HG03378 (cell line): ENCODE results near the gene ZNF428.
"Not testable (repeated sequence)": the region's sequence is repeated elsewhere in the genome, so short reads cannot be mapped to it uniquely, and the experiment has no call there.

Experiments used
- ATAC-seq: cut with Tn5 transposase; IDR thresholded peaks from one replicate; pipeline ENCODE4 v1.9.1; 2021; ENCODE audit warnings: mild to moderate bottlenecking, moderate library complexity; ENCODE audit not compliant: unreplicated experiment

ZNF428 gene

DNA sequence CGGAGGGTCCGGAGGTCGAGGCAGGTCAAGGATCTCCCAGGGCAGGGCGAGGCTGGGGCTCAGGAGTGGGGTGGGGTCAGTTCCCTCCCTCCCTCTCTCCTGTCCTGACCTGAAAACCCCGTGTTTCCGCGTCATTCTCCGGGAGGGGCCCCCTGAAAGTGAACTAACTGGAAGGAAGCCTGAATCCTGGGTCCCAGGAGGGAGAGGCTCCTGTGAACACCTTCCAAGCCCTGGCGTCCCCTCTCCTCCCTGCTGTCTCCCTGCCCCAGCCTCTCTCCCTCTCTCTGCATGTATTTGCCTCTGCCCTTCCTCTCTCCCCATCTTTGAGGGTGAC lies 21.0 kb upstream of the ZNF428 start:
- ATAC-seq = no peak

DNA sequence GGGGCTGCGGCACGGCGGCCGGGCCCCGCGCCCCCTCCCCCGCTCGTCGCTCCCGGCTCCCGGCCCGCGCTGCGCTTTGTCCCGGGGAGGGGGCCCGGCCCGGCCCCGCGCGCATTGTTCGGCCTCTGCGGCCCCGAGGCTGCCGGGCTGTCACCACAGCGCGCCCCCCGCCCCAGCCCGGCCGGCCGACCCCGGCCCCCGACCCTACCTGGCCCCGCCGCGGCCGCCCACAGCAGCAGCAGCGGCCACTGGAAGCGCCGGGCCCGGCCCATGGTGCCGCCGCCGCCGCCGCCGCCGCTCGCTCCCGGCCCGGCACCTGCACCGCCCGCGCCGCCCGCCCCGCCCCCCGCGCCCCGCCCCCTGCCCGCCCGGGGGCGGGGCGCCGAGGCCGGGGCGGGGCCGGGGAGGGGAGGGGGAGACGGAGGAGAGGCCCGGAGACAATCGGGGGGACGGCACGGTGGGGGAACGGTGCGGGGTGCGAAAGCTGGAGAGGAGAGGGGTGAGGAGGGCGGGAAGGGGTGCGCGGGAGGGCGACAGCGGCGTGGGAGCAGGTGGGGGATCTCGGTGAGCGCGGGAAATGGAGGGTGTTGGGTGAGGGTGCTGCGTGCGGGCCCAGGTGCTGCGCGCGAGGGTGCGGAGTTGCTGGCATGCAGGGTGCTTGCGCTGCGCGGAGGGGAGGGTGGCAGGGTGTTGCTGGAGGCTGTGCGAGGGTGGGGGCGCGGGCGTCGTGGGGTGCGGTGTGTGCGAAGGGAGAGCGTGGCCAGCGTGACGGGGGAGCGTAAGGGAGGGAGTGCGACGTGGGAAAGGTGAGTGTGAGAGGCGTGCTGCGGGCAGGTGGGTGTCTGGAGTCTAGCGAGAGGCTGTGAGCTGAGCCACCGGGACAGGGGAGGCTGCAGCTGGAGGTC lies 20.3 kb upstream of the ZNF428 start, which contains the start of gene CADM4:
Gene CADM4 (minus strand): TSS at position 332 of the 905 bp plus-strand sequence. CDS start 60 bp downstream, at position 272.
- no peak for ATAC-seq

GRCh38 chr19:43638995-43639518 lies 19.6 kb upstream of the ZNF428 start:
- ATAC-seq = no peak

GRCh38 chr19:43638214-43638994 lies 19.0 kb upstream of the ZNF428 start:
- ATAC-seq = no peak

DNA sequence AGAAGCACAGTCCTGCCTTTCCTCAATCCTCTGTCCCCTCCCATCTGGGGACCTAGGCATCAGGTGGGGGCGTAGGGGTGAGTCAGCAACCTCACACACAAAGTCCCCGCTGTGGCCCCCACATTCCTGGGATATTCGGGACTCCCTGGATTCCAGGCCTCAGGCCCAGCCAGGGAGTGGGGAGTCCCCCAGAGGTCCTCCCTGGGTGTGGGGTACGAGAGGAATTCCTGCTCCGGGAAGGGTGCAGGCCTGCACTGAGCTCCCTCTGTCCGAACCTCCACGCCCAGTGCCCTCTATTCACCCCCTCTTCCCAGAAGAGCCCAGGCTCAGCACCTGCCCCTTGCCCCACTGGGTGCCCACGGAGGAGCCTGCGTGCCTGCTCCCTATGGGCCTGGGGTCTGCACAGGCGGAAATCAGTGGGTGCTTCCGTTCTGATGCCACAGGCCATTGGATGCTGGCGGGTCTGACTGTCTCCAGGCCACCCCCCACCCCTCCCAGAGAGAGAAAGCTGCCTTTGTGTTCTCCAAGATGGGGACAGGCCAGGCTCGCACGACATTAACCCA lies 16.8 kb upstream of the ZNF428 start:
- ATAC-seq = no peak

DNA sequence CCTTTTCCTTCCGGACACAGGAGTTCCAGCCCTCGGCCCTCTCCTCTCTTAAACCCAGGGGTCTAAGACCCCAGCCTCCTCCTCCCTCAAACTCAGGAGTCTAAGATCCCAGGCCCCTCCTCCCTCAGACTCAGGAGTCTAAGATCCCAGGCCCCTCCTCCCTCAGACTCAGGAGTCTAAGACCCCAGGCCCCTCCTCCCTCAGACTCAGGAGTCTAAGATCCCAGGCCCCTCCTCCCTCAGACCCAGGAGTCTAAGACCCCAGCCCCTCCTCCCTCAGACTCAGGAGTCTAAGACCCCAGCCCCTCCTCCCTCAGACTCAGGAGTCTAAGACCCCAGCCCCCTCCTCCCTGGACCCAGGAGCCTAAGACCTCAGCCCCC lies 16.1 kb upstream of the ZNF428 start:
- not testable (repeated sequence) for ATAC-seq

- ATAC-seq = no peak
Observed at GRCh38 chr19:43634872-43635560, 15.6 kb upstream of the ZNF428 start.

DNA sequence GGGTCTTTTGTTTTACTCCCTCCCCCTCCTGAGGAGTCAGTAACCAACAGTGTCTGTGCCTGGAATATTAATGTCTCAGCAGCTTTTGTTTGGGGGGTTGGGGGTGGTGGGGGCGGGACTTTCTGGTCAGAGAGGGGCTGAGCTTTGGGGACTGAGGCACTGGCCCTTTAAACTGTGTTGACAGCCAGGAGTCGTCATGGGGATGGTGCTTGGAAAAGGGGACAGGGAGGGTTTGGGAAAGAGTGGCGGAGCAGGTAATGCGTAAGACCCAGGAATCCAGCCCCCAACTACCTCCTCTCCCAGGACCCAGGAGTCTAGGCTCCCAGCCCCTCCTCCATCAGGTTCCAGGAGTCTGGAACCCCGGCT lies 15.1 kb upstream of the ZNF428 start:
- no peak for ATAC-seq

GRCh38 chr19:43634068-43634467 lies 14.6 kb upstream of the ZNF428 start:
- ATAC-seq = no peak

DNA sequence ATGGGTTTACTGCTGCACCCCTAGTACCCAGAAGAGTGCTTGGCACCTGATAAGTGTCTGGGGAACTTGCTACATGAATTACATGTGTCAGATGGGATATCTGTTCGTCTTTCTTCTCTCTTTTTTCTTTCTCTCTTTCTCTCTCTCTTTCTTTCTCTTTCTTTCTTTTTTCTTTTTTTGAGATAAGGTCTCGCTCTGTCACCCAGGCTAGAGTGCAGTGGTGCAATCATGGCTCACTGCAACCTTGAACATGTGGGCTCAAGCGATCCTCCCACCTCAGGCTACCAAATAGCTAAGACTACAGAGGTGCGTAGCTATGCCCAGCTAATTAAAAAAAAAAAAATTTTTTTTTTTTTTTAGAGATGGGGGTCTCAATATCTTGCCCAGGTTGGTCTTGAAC lies 14.1 kb upstream of the ZNF428 start:
- no peak for ATAC-seq

- ATAC-seq = no peak
Observed at GRCh38 chr19:43631491-43631890, 12.1 kb upstream of the ZNF428 start.

DNA sequence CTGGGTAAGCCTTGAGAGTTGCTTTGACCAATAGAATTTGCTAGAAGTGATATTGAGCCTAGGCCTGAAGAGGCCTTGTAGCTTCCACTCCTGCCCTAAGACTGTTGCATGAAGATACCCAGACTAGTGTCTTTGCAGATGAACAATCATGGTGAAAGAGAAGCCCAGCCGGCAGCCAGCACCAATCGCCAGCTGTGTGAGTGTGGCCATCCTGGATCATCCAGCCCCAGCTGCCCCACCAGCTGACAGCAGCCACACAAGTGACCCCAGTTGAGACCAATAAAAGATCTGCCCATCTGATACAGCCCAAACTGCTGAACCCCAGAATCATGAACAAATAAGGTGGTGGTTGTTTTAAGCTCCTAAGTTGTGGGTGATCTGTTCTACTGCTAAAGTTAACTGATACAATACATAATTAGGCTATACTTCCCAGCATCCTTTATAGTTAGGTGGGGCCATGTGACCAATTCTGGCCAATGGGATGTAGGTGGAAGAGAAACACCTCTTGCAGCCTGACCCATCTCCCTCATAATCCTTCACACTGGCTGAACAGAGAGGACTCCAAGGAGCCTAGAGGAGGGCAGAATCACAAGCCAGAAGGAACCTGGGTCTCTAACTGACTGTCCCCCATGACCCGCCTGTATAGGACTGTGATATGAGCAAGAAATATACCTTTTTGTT lies 9.4 kb upstream of the ZNF428 start:
- no peak for ATAC-seq

DNA sequence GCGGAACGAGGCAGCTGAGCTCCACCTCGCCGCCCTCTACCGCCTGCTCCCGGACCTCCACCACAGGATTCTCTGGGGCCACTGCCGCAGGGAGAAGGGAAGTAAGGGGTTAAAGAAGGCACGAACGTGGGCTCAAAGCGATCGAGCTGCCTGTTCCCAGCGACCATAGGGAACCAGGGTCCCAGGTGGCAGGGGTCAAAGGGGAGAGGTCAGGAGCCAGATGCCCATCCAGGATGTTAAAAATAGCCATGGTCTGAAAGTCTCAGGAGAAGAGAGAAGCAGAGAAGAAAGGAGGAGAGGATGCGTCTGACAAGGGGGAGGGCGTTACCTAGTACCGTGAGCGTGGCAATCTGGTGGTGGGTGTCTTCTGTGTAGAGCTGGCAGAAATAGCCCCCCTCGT lies 7.4 kb upstream of the ZNF428 start:
- ATAC-seq = no peak

DNA sequence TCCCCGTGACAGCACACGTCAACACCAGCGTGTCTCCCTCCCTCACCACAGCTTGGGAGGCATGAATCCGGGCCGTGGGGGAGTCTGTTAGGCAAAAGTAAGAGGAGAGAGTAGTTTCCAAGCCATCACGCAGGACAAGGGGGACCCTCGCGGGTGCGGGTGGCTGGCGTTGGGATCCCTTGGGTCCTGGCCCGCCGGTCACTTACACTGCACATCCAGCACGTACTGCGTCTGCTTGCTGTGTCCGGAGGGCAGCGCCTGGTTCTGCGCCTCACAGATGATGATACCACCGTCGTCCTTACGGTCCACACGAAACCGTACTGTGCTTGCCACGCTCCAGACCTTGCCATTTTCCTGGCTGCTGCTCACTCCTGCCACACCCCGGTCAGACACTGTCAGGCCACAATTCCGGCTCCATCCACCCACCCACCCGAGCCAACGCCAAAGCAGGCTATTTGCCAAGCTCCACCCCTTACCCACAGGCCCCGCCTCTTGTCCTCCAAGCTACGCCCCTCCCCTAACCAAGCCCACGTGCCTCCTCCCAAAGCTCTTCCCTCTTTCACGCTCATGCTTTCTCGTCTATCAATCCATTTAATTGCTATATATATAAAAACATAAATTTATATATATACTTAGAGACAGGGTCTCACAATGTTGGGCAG lies 6.6 kb upstream of the ZNF428 start:
- no peak for ATAC-seq

DNA sequence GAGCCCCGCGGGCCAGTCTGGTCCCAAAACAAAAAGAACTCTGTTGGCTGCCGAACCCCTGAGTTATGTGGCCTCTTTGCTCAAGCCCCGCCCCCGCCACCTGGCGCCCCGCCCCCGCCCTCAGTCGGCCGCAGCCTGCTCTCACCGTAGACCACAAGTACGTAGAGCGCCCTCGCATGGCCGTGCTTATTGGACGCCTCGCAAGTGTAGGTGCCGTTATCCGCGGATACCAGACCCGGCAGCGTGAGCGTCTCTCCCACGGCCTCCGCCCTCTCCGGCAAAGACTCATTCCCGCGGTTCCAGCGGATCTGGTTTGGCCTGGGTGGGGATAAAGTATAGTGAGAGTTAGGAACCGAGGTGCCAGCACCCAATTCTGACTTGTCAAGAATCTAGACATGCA lies 5.5 kb upstream of the ZNF428 start:
- ATAC-seq = no peak

DNA sequence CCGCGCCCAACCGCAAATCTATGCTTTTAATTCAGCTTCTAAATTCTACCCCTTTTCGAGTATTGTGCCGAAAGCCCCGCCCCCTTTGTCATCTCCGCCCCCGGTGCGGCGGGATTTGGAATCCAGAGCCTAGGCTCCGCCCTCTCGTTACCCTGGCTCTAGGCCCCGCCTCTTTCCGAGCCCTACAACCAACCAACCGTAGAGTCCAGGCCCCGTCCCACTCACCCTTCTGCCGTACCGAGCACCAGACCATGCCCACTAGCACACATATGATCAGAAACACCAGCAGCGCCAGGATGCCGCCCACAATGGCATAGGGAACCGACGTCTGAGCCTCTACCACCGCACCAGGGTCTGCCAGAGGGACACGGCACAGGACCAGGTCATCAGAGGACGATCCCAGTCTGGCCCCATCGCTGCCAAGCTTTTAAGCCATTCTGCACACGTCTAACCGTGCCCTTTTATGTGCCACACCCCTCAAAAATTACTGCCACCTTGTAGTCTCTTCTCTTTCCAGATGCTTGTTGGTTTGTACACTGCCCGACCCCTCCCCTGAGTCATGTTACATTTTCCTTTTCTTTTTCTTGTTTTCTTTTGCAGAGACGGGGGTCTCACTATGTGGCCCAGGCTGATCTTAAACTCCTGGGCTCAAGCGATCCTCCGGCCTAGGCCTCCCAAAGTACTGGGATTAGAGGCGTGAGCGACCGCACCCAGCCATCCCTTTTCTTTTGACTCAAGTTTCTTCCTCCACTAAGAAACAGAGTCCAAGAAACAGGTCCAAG lies 4.7 kb upstream of the ZNF428 start:
- no peak for ATAC-seq

DNA sequence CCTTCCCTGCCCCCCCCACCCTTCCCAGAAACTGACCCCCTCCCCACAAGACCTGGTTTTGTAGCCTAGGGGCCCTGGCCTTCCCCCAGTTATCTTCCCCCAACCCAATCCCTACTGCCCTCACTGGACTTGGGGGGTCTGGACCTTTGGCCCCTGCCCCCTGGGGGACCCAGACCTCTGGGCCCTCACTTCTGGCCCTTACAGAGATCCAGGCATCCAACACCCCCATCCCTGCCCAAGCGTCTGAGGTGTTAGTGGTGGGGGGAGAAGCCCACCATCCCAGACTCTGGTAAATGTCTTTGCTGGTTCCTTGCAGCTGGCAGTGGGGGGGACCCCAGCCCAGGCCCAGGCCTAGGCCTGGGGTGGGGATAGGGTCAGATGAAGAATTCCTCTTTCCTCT lies 3.5 kb upstream of the ZNF428 start:
- ATAC-seq = no peak

DNA sequence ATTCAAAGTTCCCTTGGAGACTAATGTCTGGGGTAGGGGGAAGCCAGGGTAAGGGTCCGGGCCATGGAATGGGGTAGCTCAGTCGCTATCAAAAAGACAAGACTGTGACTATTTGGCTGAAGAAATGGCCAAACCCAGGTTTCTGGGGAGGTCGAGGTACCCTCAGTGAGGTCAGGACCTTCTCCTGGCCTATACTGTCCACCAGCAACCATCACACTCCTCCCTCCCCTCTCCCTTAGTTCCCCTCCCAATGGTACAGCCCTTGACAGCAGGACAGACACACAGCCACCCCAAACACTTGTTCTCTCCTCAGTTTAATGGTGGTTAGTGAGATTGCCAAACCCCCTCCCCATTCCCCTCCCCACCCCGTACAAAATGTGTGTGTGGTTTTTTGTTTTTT lies 2.6 kb upstream of the ZNF428 start:
- ATAC-seq = no peak
